ENCODE measurements around the gene CCDC188. TPM values are rescaled to one million over a fixed set of nuclear protein-coding genes. Genes with fewer than 3 reads are reported as not detected.
A peak's percentile ranks its signal among the peaks of the same experiment; 100 is the strongest.

Gene CCDC188
- total RNA-seq (not detected), polyA plus RNA-seq (not detected), total RNA-seq (not detected)

GRCh38 chr22:20150381-20151275 lies at the start of gene CCDC188:
CCDC188 (minus strand) TSS chr22:20151055; CDS start chr22:20150986, 69 bp downstream.
- Histone ChIP-seq H3K4me1 (ENCODE audit: control insufficient read depth in 2 of 2, insufficient read depth in 2 of 2, low read length in 2 of 2) (no peaks in the 10 kb centered on the region), H3K9me3 (ENCODE audit: control insufficient read depth in 2 of 3, low read length in 3 of 3) (no peaks in the 10 kb centered on the region), H3K36me3 (ENCODE audit: control insufficient read depth in 2 of 3, insufficient read depth in 3 of 3, low read length in 3 of 3) (no peaks in the 10 kb centered on the region), H3K27me3 (ENCODE audit: control insufficient read depth in 2 of 2, insufficient read depth in 2 of 2, low read length in 2 of 2) (no peaks in the 10 kb centered on the region), H3K4me3 (ENCODE audit: low read length) (no peak within 1 kb of the TSS), H3K27ac (ENCODE audit: low read depth, low read length) (no peak within 1 kb of the TSS)
- H3K4me1 Mint-ChIP-seq, result no peaks in the 10 kb centered on the region
- H3K27me3 Mint-ChIP-seq, result peaks cover 0 to under 1% (median 0%) of the 10 kb centered on the region in 5 donors
- ChIA-PET CTCF (interaction anchor here (0.8 kb wide), 1 partner anchor 306 kb away, joined by 3 read pairs; no protein-coding TSS in a partner anchor), POLR2A (no interaction called here)
- no peaks in the 10 kb centered on the region for H3K9me3 Mint-ChIP-seq
- ATAC-seq (no peak), DNase-seq (no peak)
- H3K4me3 Mint-ChIP-seq, result no peak within 1 kb of the TSS
- intact Hi-C loops (cut with micrococcal nuclease), result no loop called here
- no peaks in the 10 kb centered on the region for H3K36me3 Mint-ChIP-seq
- H3K27ac Mint-ChIP-seq, result peak within 1 kb of the TSS in 1 of 9 donors; percentile 38

DNA sequence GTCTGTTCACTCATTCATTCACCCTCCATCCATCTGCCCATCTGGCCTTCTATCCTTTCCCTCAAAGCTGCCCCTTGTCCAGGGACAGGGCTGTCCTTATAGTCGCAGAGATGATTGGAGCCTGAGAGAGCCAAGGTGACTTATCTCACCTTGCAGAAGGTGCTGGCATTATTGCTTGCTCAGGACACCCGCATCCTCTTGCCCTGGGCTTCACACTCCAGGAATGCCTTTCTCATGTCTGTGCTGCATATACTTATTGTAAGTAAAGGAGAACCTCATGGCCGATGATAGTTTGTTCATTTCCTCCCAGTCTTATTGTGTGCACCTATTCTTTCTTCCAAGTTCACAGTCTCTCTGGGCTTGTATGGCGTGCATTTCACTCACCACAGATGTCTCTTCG lies 49.1 kb upstream of the CCDC188 start:
- no peaks in the 10 kb centered on the region for H3K27me3 Mint-ChIP-seq
- Histone ChIP-seq H3K27ac (ENCODE audit: low read depth, low read length) (no peak overlapping the region), H3K27me3 (ENCODE audit: control insufficient read depth in 2 of 2, insufficient read depth in 2 of 2, low read length in 2 of 2) (no peaks in the 10 kb centered on the region), H3K9me3 (ENCODE audit: control insufficient read depth in 2 of 3, low read length in 3 of 3) (no peaks in the 10 kb centered on the region), H3K4me1 (ENCODE audit: control insufficient read depth in 2 of 2, insufficient read depth in 2 of 2, low read length in 2 of 2) (no peaks in the 10 kb centered on the region), H3K36me3 (ENCODE audit: control insufficient read depth in 2 of 3, insufficient read depth in 3 of 3, low read length in 3 of 3) (no peaks in the 10 kb centered on the region), H3K4me3 (ENCODE audit: low read length) (no peak overlapping the region)
- ATAC-seq (no peak), DNase-seq (no peak)
- intact Hi-C loops (cut with micrococcal nuclease), result no loop called here
- H3K4me1 Mint-ChIP-seq, result peaks cover 0 to 5% (median 0%) of the 10 kb centered on the region in 7 donors
- H3K4me3 Mint-ChIP-seq, result no peak overlapping the region
- H3K27ac Mint-ChIP-seq, result no peak overlapping the region
- no peaks in the 10 kb centered on the region for H3K9me3 Mint-ChIP-seq
- ChIA-PET CTCF (no interaction called here), POLR2A (no interaction called here)
- no peaks in the 10 kb centered on the region for H3K36me3 Mint-ChIP-seq

DNA sequence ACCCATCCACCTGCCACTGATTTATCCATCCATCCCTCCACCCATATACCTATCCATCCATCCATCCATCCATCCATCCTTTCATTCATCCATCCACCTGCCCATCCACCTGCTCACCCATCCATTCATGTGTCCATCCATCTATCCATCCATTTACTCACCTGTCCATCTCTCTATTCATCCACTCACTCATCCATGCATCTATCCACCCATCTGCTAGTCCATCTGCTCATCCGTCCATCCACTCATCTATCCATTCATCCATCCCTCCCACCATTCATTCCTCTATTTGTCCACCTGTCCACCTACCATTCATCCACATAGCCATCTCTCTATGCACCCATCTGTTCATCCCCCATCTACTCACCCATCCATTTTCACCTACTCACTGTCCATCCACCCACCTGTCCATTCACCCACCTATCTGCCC lies 48.6 kb upstream of the CCDC188 start:
- no peak overlapping the region for H3K27ac Mint-ChIP-seq
- H3K27ac ChIP-seq (ENCODE audit: low read depth, low read length), result no peak overlapping the region
- intact Hi-C loops (cut with micrococcal nuclease), result no loop called here
- no peak for ATAC-seq
- H3K4me3 ChIP-seq (ENCODE audit: low read length), result no peak overlapping the region
- no peak for DNase-seq
- H3K36me3 Mint-ChIP-seq, result no peaks in the 10 kb centered on the region
- peaks cover 0 to 5% (median 0%) of the 10 kb centered on the region in 7 donors for H3K4me1 Mint-ChIP-seq
- H3K9me3 ChIP-seq (ENCODE audit: control insufficient read depth in 2 of 3, low read length in 3 of 3), result no peaks in the 10 kb centered on the region
- no peak overlapping the region for H3K4me3 Mint-ChIP-seq
- H3K27me3 Mint-ChIP-seq, result no peaks in the 10 kb centered on the region
- H3K36me3 ChIP-seq (ENCODE audit: control insufficient read depth in 2 of 3, insufficient read depth in 3 of 3, low read length in 3 of 3), result no peaks in the 10 kb centered on the region
- ChIA-PET CTCF (no interaction called here), POLR2A (no interaction called here)
- H3K9me3 Mint-ChIP-seq, result no peaks in the 10 kb centered on the region
- no peaks in the 10 kb centered on the region for H3K4me1 ChIP-seq (ENCODE audit: control insufficient read depth in 2 of 2, insufficient read depth in 2 of 2, low read length in 2 of 2)
- H3K27me3 ChIP-seq (ENCODE audit: control insufficient read depth in 2 of 2, insufficient read depth in 2 of 2, low read length in 2 of 2), result no peaks in the 10 kb centered on the region

DNA sequence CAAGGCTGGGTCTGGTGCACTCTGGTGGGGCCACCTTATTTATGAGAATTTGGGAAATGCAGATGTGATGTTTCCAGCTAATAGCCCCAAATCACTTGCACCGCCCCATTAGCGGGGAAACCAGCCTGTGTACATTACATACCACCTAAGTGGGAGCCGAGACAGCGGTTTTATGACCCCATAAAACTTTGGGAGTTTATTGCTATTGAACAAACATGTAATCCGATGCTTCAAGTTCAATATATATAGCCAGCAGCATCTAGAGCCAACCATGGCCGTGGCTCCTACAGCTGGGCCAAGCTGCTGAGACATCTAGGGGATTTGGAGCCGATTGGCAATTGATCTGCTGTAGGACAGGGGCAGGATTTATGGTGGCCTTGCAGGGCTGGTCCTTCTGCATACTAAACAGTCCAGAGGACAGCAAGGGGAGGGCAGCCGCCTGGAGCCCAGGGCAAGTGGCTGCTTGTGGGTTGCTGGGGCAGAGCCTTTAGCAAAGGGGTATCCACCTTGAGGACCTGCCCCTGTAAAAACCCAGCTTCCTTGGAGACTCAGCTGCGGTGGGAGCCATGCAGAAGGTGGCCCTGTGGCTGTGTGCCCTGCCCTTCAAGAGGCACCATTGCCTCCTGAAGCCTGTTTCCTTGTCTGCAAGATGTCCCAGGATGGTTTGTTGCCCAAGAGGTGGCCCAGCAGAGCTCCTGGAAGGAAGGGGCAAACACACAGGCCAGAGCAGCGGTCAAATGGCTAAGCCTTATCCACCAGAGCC lies 47.9 kb upstream of the CCDC188 start:
- peak overlapping the region in 1 of 9 donors; percentile 67 for H3K27ac Mint-ChIP-seq
- Histone ChIP-seq H3K9me3 (ENCODE audit: control insufficient read depth in 2 of 3, low read length in 3 of 3) (no peaks in the 10 kb centered on the region), H3K4me1 (ENCODE audit: control insufficient read depth in 2 of 2, insufficient read depth in 2 of 2, low read length in 2 of 2) (no peaks in the 10 kb centered on the region), H3K36me3 (ENCODE audit: control insufficient read depth in 2 of 3, insufficient read depth in 3 of 3, low read length in 3 of 3) (no peaks in the 10 kb centered on the region), H3K27ac (ENCODE audit: low read depth, low read length) (no peak overlapping the region), H3K27me3 (ENCODE audit: control insufficient read depth in 2 of 2, insufficient read depth in 2 of 2, low read length in 2 of 2) (no peaks in the 10 kb centered on the region), H3K4me3 (ENCODE audit: low read length) (no peak overlapping the region)
- no peaks in the 10 kb centered on the region for H3K27me3 Mint-ChIP-seq
- DNase-seq, result no peak
- POLR2A ChIA-PET, result no interaction called here
- peaks cover 0 to 5% (median 0%) of the 10 kb centered on the region in 7 donors for H3K4me1 Mint-ChIP-seq
- no peak for ATAC-seq
- no peaks in the 10 kb centered on the region for H3K9me3 Mint-ChIP-seq
- intact Hi-C loops (cut with micrococcal nuclease), result no loop called here
- CTCF ChIA-PET, result no interaction called here
- no peak overlapping the region for H3K4me3 Mint-ChIP-seq
- H3K36me3 Mint-ChIP-seq, result no peaks in the 10 kb centered on the region

DNA sequence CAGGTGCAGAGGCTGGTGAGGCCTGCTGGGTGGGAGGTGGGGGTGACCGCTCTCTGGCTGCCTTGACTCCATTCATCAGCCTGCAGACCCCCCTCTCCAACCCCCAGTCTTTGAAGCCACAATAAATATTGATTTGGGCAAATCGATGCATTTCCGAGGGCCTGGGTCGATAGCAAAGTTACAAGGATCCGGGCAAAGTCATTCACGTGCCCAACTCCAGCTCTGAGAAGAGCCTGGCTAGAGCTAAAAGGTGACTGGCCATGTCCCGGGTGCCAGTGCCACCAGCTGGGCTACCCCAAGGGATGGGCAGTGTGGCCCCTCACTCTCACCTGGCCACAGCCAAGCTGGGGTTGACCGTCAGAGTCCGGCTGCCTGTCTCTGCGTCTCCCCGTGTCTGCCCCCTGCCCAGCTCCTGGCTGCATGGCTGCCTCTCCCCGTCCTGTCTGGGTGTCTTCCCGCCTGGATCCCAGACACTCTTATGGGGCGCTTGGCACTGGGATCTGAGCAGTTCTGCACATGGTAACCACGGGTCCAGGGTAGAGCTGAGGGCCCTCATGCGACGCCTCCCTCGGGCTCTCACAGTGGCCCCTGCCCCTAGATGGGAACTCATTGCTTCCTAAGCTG lies 46.7 kb upstream of the CCDC188 start:
- Histone ChIP-seq H3K27ac (ENCODE audit: low read depth, low read length) (no peak overlapping the region), H3K36me3 (ENCODE audit: control insufficient read depth in 2 of 3, insufficient read depth in 3 of 3, low read length in 3 of 3) (no peaks in the 10 kb centered on the region), H3K4me3 (ENCODE audit: low read length) (no peak overlapping the region), H3K4me1 (ENCODE audit: control insufficient read depth in 2 of 2, insufficient read depth in 2 of 2, low read length in 2 of 2) (no peaks in the 10 kb centered on the region), H3K9me3 (ENCODE audit: control insufficient read depth in 2 of 3, low read length in 3 of 3) (no peaks in the 10 kb centered on the region), H3K27me3 (ENCODE audit: control insufficient read depth in 2 of 2, insufficient read depth in 2 of 2, low read length in 2 of 2) (no peaks in the 10 kb centered on the region)
- Mint-ChIP-seq H3K4me3 (no peak overlapping the region), H3K27me3 (no peaks in the 10 kb centered on the region), H3K9me3 (no peaks in the 10 kb centered on the region), H3K4me1 (peaks cover 0 to 1% (median 0%) of the 10 kb centered on the region in 7 donors), H3K36me3 (no peaks in the 10 kb centered on the region), H3K27ac (no peak overlapping the region)
- ATAC-seq, result no peak
- intact Hi-C loops (cut with micrococcal nuclease), result no loop called here
- POLR2A ChIA-PET, result interaction anchor here (0.6 kb wide), 1 partner anchor 7 kb away, joined by 3 read pairs; no protein-coding TSS in a partner anchor
- CTCF ChIA-PET, result no interaction called here
- DNase-seq, result no peak

DNA sequence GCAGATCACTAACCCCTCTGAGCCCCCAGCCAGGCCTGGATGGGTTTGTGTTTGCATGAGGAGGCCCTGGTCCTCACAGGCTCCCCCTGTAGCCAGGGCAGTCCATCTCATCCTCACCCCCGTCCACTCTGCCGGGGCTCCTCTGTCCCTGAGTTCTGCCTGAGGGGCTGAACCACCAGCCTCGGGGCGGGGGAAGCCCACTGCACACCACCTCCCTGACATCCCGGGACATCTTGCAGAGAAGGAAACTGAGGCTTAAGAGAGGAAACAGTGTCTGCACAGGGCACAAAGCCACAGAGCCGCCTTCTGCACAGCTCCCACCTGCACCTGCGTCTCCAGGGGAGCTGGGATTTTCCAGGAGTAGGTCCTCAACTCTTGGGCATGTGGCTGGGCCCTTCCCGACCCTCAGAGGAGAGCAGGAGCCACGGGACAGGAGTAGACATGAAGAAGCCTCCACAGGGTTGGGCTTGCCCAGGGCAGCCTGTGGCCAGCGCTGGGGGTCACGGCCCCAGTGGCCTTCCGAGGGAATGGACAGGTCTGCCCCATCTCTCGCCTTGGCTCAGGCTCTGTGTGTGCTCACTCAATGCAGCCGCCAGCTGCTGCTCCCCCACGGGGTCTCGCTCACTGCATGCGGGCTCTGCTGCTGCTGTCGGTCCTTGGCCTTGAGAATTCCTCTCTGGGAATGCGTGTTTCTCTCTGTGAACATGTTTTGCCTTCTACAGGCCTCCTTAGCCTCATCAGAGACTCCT lies 45.4 kb upstream of the CCDC188 start:
- no peaks in the 10 kb centered on the region for H3K27me3 Mint-ChIP-seq
- no peak overlapping the region for H3K4me3 ChIP-seq (ENCODE audit: low read length)
- no peak for ATAC-seq
- peak overlapping the region in 1 of 9 donors; percentile 81 for H3K27ac Mint-ChIP-seq
- H3K27me3 ChIP-seq (ENCODE audit: control insufficient read depth in 2 of 2, insufficient read depth in 2 of 2, low read length in 2 of 2), result no peaks in the 10 kb centered on the region
- no peaks in the 10 kb centered on the region for H3K9me3 Mint-ChIP-seq
- no peak overlapping the region for H3K4me3 Mint-ChIP-seq
- no peaks in the 10 kb centered on the region for H3K36me3 ChIP-seq (ENCODE audit: control insufficient read depth in 2 of 3, insufficient read depth in 3 of 3, low read length in 3 of 3)
- H3K36me3 Mint-ChIP-seq, result no peaks in the 10 kb centered on the region
- DNase-seq, result no peak
- H3K4me1 ChIP-seq (ENCODE audit: control insufficient read depth in 2 of 2, insufficient read depth in 2 of 2, low read length in 2 of 2), result no peaks in the 10 kb centered on the region
- intact Hi-C loops (cut with micrococcal nuclease), result no loop called here
- ChIA-PET CTCF (no interaction called here), POLR2A (no interaction called here)
- no peak overlapping the region for H3K27ac ChIP-seq (ENCODE audit: low read depth, low read length)
- H3K9me3 ChIP-seq (ENCODE audit: control insufficient read depth in 2 of 3, low read length in 3 of 3), result no peaks in the 10 kb centered on the region
- H3K4me1 Mint-ChIP-seq, result peaks cover 0 to 1% (median 0%) of the 10 kb centered on the region in 7 donors
